Coronary artery (tissue), 2 donors: ENCODE data around the gene CAPN8.
"Not testable (repeated sequence)": the region's sequence is repeated elsewhere in the genome, so short reads cannot be mapped to it uniquely, and the experiment has no call there.

ENCODE experiments used
- DNase-seq: peaks from one replicate; pipeline ENCODE4 v3.0.0-alpha.2; 2017; ENCODE audit warnings: low spot score
- H3K27ac ChIP-seq, 2 donors: fragments of 200-600 bp; sonication (generic); one replicate each; pipeline ENCODE4 v1.5.1; 2016 to 2019
- H3K4me3 ChIP-seq: fragments of 200-600 bp; sonication (generic); 2 replicates; pipeline ENCODE4 v1.5.1; 2016; ENCODE audit warnings: mild to moderate bottlenecking, moderate library complexity
- TF ChIP-seq, protein P1 (sequence below): fragments of 200-600 bp; sonication (generic); IDR thresholded peaks from one replicate; pipeline ENCODE4 v1.5.1; 2019; ENCODE audit warnings: antibody characterized with exemption

Gene CAPN8

DNA sequence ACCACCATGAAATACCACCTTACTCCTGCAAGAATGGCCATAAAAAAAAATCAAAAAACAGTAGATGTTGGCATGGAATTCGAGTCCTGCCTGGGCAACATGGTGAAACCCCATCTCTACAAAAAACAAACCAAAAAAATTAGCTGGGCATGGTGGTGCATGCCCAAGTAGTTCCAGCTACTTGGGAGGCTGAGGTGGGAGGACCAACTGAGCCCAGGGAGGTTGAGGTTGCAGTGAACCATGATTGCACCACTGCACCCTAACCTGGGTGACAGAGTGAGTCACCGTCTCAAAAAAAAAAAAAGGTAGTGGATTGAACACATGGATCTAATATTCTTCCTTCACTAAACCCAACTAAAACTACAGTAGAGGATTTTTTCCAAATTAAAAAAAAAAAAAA is 146.4 kb downstream of the CAPN8 start:
- no peak overlapping the region for H3K27ac ChIP-seq
- H3K4me3 ChIP-seq = no peak overlapping the region
- TF ChIP-seq, protein P1, sequence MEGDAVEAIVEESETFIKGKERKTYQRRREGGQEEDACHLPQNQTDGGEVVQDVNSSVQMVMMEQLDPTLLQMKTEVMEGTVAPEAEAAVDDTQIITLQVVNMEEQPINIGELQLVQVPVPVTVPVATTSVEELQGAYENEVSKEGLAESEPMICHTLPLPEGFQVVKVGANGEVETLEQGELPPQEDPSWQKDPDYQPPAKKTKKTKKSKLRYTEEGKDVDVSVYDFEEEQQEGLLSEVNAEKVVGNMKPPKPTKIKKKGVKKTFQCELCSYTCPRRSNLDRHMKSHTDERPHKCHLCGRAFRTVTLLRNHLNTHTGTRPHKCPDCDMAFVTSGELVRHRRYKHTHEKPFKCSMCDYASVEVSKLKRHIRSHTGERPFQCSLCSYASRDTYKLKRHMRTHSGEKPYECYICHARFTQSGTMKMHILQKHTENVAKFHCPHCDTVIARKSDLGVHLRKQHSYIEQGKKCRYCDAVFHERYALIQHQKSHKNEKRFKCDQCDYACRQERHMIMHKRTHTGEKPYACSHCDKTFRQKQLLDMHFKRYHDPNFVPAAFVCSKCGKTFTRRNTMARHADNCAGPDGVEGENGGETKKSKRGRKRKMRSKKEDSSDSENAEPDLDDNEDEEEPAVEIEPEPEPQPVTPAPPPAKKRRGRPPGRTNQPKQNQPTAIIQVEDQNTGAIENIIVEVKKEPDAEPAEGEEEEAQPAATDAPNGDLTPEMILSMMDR = no peak
- DNase-seq = no peak

DNA sequence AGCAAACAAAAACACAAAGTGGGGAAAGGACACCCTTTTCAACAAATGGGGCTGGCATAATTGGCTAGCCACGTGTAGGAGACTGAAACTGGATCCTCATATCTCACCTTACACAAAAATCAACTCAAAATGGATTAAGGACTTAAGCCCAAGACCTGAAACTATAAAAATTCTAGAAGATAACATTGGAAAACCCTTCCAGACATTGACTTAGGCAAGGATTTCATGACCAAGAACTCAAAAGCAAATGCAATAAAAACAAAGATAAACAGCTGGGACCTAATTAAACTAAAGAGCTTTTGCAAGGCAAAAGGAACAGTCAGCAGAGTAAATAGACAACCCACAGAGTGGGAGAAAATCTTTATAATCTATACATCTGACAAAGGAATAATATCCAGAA is 146.9 kb downstream of the CAPN8 start:
- DNase-seq, H3K27ac ChIP-seq, H3K4me3 ChIP-seq: not testable (repeated sequence)

DNA sequence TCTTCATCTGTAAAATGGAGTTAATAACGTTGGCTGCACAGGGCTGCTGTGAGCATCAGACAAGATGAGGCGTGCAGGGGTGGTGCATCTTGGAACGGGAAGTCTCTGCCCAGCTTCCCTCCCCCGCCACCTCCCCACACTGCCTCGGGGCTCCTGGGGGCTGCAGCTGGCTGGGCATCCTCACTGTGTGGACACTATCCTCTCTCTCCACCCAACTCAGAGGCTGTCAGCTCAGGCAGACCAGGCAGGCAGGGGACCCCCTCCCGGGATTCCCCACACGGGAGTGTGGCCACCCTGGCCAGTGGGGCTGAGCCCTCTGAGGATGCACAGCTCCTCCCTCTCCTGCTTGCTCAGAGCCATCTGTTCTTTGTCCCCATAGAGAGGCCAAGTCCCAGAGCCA is 149.6 kb downstream of the CAPN8 start:
- Histone ChIP-seq H3K27ac (no peak overlapping the region), H3K4me3 (no peak overlapping the region)
- TF ChIP-seq, protein P1 = no peak
- DNase-seq = no peak

DNA sequence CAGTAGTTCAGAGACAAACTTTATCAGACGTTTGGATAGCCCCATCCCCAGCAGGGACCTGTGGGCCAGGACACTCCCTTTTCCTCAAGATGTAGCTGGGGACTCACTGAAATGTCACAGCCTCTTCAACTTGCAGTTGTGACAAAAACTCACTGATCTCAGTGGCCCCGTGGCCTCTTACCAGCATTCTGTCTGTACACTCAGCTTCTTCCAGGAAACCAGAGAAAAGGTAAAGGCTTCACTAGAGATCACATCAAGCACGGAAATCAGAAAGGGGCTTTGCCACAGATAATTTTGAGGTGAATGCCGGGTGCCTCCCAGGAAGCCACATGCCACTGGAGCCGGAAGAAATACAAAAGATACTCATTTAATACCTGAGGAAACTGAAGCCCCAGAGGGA is 150.1 kb downstream of the CAPN8 start:
- TF ChIP-seq, protein P1 = no peak
- no peak overlapping the region for H3K27ac ChIP-seq
- H3K4me3 ChIP-seq = no peak overlapping the region
- DNase-seq = no peak

DNA sequence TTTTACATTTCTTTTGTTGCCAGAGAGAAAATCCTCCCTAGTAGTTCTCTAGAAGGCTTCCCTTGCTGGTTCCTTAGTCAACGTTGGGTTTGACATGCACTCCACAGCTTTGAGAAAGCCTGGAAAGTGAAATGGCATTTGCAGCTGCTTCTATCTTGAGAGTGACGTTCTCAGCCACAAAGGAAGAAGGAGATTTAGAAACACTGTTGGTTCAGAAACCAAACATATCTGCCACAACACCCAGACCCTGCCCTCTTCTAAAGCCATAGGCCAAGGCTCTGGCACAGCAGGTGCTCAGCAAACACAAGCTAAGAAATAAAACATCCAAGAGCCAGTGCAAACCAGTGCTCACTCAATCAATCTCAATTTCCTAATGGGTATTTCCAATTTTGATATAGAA is 150.9 kb downstream of the CAPN8 start:
- TF ChIP-seq, protein P1 = no peak
- H3K27ac ChIP-seq = no peak overlapping the region
- no peak for DNase-seq
- no peak overlapping the region for H3K4me3 ChIP-seq

DNA sequence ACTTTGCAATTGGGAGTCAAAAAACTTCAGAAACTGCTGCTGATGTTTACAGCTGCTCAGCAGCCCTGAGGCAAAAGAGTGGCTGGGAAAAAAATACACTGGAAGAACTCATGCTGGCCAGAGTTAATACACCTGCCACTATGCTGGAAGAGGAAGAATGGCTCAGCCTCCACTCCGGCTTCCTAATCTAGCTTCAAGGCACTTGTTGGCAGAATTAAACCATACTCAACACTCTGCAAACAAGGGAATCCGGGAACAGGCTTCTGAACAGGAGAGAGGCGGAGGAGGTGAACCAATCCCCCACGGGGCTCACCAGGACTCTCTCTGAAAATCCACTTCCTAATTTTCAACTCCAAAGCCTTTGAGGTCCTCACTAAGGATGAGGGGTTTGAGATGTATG is 152.2 kb downstream of the CAPN8 start:
- no peak for DNase-seq
- TF ChIP-seq, protein P1 = no peak
- H3K4me3 ChIP-seq = no peak overlapping the region
- no peak overlapping the region for H3K27ac ChIP-seq

DNA sequence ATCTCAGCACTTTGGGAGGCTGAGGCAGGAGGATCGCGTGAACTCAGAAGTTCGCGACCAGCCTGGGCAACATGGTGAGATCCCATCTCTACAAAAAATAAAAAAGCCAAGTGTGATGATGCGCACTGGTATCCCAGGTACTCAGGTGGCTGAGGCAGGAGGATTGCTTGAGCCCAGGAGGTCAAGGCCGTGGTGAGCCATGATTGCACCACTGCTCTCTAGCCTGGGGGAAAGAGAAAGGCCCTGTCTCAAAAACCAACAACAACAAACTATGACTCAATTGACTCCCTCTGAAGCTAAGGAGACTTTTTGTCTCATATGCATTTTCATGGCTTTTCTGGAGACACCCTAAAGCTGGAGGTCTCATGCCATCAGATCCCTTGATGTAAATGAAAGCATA is 153.4 kb downstream of the CAPN8 start:
- H3K4me3 ChIP-seq = no peak overlapping the region
- TF ChIP-seq, protein P1 = no peak
- DNase-seq = no peak

DNA sequence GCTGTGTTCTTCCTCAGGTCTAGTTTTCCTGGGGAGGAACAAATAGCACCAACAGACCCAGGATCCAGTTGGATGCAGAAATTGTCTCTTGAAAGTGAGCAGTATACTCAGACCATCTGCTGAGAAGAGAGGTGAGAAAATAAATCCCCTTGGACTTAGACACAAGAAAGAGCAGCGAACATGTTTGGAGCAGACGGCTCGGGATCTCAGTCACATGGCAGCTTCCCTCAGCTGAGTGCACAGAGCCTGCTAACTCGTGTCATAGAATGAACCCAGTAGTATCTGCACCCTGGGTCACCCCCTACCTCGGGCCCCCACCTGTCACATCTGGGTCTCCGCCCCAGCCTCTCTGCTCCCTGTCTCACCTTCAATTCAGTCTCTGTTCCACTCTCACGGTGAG is 156.7 kb downstream of the CAPN8 start:
- no peak for DNase-seq
- Histone ChIP-seq H3K27ac (no peak overlapping the region), H3K4me3 (no peak overlapping the region)
- TF ChIP-seq, protein P1 = no peak

More for the DNA sequence above, 153.4 kb downstream of the CAPN8 start:
- H3K27ac ChIP-seq = no peak overlapping the region
